WTC11 (cell line): ENCODE measurements around the gene TRIM47.

Source experiments
- CREB1 ChIP-seq: sonication (generic); formaldehyde crosslinking; IDR thresholded peaks from 2 replicates; pipeline ENCODE4 v1.8.0; 2023; ENCODE audit warnings: mild to moderate bottlenecking, missing genetic modification reagents
- RELA ChIP-seq: sonication (generic); formaldehyde crosslinking; IDR thresholded peaks from 2 replicates; pipeline ENCODE4 v1.8.1; 2022; ENCODE audit warnings: missing genetic modification reagents, mild to moderate bottlenecking, borderline replicate concordance
- TP53 ChIP-seq: sonication (generic); formaldehyde crosslinking; IDR thresholded peaks from 2 replicates; pipeline ENCODE4 v1.8.1; 2023; ENCODE audit warnings: mild to moderate bottlenecking, missing genetic modification reagents
- ZNF138 ChIP-seq: sonication (generic); formaldehyde crosslinking; conservative IDR thresholded peaks from 2 replicates; pipeline ENCODE4 v1.8.1; 2022; ENCODE audit warnings: mild to moderate bottlenecking, moderate library complexity, missing genetic modification reagents
- TF ChIP-seq, protein P1 (sequence below): fragments of 200-600 bp; IDR thresholded peaks from 2 replicates; pipeline ENCODE4 v1.8.0; 2022; ENCODE audit warnings: antibody characterized with exemption
- TF ChIP-seq, protein P2 (sequence below): sonication (generic); formaldehyde crosslinking; IDR thresholded peaks from 2 replicates; pipeline ENCODE4 v1.8.1; 2023; ENCODE audit warnings: mild to moderate bottlenecking, missing genetic modification reagents, borderline replicate concordance
- TF ChIP-seq, protein P3 (sequence below): sonication (generic); formaldehyde crosslinking; IDR thresholded peaks from 2 replicates; pipeline ENCODE4 v1.8.0; 2022; ENCODE audit warnings: missing genetic modification reagents

DNA sequence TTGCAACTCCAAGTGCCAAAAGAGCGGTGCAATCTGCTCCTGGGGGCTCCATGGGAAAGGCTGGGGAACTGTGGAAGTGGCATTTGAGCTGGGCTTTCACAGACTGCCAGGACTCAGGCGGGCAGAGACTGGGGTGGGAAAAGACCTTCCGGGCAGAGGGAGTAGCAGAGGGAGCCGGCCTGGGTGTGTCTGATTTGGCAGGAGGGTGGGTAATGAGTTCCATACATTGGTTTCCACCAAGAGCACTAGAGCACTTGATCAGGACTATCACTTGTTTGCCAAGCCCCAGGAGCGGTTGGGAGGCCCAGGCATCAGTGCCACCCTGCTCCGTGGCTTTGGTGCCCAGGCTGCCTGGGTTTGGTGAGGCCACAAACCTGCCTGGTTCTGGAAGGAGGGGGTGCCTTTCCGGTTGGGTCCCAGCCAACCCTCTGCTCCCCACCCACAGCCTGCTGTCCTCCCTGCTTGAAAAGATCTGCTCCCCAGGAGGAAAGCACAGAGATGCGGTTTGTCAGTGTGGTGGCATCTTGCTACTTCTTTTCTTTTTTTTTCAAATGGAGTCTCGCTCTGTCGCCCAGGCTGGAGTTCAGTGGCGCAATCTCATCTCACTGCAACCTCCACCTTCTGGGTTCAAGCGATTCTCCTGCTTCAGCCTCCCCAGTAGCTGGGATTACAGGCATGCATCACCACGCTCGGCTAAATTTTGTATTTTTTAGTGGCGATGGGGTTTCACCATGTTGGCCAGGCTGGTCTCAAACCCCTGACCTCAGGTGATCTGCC, 3.5 kb upstream of the TRIM47 start:
- TF ChIP-seq ZNF138 (CRISPR knock-in tag) = no peak
- TF ChIP-seq CREB1 = no peak
- no peak for TF ChIP-seq TP53 (CRISPR knock-in tag)
- TF ChIP-seq, protein P1, sequence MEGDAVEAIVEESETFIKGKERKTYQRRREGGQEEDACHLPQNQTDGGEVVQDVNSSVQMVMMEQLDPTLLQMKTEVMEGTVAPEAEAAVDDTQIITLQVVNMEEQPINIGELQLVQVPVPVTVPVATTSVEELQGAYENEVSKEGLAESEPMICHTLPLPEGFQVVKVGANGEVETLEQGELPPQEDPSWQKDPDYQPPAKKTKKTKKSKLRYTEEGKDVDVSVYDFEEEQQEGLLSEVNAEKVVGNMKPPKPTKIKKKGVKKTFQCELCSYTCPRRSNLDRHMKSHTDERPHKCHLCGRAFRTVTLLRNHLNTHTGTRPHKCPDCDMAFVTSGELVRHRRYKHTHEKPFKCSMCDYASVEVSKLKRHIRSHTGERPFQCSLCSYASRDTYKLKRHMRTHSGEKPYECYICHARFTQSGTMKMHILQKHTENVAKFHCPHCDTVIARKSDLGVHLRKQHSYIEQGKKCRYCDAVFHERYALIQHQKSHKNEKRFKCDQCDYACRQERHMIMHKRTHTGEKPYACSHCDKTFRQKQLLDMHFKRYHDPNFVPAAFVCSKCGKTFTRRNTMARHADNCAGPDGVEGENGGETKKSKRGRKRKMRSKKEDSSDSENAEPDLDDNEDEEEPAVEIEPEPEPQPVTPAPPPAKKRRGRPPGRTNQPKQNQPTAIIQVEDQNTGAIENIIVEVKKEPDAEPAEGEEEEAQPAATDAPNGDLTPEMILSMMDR = no peak
- TF ChIP-seq, protein P2, sequence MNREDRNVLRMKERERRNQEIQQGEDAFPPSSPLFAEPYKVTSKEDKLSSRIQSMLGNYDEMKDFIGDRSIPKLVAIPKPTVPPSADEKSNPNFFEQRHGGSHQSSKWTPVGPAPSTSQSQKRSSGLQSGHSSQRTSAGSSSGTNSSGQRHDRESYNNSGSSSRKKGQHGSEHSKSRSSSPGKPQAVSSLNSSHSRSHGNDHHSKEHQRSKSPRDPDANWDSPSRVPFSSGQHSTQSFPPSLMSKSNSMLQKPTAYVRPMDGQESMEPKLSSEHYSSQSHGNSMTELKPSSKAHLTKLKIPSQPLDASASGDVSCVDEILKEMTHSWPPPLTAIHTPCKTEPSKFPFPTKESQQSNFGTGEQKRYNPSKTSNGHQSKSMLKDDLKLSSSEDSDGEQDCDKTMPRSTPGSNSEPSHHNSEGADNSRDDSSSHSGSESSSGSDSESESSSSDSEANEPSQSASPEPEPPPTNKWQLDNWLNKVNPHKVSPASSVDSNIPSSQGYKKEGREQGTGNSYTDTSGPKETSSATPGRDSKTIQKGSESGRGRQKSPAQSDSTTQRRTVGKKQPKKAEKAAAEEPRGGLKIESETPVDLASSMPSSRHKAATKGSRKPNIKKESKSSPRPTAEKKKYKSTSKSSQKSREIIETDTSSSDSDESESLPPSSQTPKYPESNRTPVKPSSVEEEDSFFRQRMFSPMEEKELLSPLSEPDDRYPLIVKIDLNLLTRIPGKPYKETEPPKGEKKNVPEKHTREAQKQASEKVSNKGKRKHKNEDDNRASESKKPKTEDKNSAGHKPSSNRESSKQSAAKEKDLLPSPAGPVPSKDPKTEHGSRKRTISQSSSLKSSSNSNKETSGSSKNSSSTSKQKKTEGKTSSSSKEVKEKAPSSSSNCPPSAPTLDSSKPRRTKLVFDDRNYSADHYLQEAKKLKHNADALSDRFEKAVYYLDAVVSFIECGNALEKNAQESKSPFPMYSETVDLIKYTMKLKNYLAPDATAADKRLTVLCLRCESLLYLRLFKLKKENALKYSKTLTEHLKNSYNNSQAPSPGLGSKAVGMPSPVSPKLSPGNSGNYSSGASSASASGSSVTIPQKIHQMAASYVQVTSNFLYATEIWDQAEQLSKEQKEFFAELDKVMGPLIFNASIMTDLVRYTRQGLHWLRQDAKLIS (CRISPR knock-in tag) = no peak
- no peak for TF ChIP-seq RELA
- TF ChIP-seq, protein P3, sequence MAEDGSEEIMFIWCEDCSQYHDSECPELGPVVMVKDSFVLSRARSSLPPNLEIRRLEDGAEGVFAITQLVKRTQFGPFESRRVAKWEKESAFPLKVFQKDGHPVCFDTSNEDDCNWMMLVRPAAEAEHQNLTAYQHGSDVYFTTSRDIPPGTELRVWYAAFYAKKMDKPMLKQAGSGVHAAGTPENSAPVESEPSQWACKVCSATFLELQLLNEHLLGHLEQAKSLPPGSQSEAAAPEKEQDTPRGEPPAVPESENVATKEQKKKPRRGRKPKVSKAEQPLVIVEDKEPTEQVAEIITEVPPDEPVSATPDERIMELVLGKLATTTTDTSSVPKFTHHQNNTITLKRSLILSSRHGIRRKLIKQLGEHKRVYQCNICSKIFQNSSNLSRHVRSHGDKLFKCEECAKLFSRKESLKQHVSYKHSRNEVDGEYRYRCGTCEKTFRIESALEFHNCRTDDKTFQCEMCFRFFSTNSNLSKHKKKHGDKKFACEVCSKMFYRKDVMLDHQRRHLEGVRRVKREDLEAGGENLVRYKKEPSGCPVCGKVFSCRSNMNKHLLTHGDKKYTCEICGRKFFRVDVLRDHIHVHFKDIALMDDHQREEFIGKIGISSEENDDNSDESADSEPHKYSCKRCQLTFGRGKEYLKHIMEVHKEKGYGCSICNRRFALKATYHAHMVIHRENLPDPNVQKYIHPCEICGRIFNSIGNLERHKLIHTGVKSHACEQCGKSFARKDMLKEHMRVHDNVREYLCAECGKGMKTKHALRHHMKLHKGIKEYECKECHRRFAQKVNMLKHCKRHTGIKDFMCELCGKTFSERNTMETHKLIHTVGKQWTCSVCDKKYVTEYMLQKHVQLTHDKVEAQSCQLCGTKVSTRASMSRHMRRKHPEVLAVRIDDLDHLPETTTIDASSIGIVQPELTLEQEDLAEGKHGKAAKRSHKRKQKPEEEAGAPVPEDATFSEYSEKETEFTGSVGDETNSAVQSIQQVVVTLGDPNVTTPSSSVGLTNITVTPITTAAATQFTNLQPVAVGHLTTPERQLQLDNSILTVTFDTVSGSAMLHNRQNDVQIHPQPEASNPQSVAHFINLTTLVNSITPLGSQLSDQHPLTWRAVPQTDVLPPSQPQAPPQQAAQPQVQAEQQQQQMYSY (CRISPR knock-in tag) = no peak
